HG03159 (cell line): Measurements from ENCODE around the gene KATNB1.
"Not testable (repeated sequence)": the region's sequence is repeated elsewhere in the genome, so short reads cannot be mapped to it uniquely, and the experiment has no call there.

Experiments
- ATAC-seq: cut with Tn5 transposase; IDR thresholded peaks from one replicate; pipeline ENCODE4 v1.9.1; 2021; ENCODE audit warnings: mild to moderate bottlenecking, moderate library complexity; ENCODE audit not compliant: unreplicated experiment

Gene KATNB1

GRCh38 chr16:57724531-57724930 lies 11.0 kb upstream of the KATNB1 start:
- no peak for ATAC-seq

DNA sequence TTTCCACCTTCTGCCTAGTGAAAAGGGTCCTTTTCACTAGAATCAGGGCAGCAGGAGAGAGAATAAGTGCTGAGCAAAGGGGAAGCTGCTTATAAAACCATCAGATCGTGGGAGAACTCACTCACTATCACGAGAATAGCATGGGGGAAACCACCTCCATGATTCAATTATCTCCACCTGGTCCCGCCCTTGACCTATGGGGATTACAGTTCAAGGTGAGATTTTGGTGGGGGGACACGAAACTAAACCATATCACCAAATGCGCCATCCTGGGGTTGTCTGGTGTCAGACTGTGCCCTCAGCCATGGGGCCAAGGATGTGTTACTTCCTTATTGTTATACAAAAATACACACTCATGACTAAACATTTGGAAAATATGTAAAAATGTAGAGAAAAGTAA lies 10.4 kb upstream of the KATNB1 start:
- ATAC-seq, result no peak

GRCh38 chr16:57725554-57725953 lies 10.0 kb upstream of the KATNB1 start:
- ATAC-seq, result no peak

DNA sequence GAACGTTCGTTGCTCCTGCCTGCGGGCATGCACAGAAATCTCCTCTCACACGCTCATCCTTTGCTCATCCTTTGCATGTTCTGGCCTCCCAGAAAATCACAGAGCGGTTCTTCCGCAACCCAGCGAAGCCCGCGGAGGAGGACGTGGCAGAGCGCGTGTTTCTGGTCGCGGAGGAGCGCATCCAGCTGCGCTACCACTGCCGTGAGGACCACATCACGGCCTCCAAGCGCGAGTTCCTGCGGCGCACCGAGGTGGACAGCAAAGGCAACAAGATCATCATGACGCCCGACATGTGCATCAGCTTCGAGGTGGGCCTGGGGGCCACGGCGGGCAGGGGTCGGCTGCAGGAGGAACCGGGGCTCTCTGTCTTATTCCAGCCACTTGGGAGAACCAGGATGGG lies 9.6 kb upstream of the KATNB1 start:
- ATAC-seq, result no peak

GRCh38 chr16:57726433-57726947 lies 9.1 kb upstream of the KATNB1 start:
- ATAC-seq, result no peak

GRCh38 chr16:57727610-57728009 lies 8.0 kb upstream of the KATNB1 start:
- no peak for ATAC-seq

GRCh38 chr16:57728336-57729181 lies 7.0 kb upstream of the KATNB1 start:
- no peak for ATAC-seq

DNA sequence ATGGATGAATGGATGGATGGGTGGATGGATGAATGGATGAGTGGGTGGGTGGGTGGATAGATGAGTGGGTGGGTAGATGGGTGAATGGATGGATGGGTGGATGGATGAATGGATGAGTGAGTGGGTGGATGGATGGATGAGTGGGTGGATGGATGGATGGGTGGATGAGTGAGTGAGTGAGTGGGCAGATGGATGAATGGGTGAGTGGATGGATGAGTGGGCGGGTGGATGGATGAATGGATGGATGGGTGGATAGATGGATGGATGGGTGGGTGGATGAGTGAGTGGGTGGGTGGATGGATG lies 6.4 kb upstream of the KATNB1 start:
- no peak for ATAC-seq

DNA sequence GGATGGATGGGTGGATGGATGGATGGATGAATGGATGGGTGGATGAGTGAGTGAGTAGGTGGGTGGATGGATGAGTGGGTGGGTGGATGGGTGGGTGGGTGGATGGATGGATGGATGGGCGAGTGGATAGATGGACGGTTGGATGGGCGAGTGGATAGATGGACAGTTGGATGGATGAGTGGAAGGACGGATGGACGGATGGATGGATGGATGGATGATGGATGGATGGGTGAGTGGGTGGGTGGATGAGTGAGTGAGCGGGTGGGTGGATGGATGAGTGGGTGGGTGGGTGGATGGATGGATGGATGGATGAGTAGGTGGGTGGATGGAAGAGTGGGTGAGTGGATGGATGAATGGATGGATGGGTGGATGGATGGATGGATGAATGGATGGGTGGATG lies 5.7 kb upstream of the KATNB1 start:
- not testable (repeated sequence) for ATAC-seq

GRCh38 chr16:57730771-57731730 lies 4.5 kb upstream of the KATNB1 start:
- no peak for ATAC-seq

DNA sequence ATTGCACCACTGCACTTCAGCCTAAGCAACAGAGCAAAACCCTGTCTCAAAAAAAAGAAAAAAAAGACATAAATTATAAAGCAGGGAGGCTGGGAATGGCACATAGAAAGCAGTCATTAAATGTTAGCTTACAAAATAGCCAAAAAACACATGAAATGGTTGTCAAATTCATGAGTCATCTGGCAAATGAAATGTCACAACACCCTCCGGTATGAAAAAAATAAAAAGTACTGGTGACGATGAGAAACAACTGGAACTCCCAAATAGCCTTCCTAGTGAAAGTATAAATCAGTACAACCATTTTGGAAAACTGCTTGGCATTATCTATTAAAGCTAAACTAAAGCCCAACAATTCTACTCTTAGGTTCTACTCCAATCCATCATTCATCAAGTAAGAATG lies 3.5 kb upstream of the KATNB1 start:
- no peak for ATAC-seq

- ATAC-seq, result no peak
Observed at GRCh38 chr16:57732714-57733113, 2.9 kb upstream of the KATNB1 start.

DNA sequence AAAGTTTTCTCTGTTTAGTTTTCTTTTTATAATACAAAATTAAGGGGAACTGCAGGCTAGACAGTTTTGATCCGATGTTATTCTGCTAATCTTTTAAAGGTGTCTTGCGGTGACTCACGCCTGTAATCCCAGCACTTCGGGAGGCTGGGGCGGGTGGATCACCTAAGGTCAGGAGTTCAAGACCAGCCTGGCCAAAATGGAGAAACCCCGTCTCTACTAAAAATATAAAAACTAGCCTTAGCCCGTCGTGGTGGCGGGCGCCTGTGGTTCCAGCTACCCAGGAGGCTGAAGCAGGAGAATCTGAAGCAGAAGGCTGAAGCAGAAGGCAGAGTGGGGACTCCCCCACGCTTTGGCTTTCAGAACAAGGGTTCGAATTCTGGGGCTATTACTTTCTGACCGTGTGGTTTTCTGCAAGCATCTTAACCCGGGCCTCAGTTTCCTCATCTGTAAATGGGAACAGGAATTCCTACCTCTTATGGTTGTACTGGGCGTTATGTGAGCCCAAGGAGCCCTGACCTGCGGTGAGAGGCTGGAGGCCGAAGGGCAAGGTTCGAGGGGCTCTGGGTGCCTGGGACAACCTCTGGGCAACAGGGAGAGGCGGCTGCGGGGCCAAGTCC lies 1.2 kb upstream of the KATNB1 start:
- ATAC-seq, result peak; percentile 1

DNA sequence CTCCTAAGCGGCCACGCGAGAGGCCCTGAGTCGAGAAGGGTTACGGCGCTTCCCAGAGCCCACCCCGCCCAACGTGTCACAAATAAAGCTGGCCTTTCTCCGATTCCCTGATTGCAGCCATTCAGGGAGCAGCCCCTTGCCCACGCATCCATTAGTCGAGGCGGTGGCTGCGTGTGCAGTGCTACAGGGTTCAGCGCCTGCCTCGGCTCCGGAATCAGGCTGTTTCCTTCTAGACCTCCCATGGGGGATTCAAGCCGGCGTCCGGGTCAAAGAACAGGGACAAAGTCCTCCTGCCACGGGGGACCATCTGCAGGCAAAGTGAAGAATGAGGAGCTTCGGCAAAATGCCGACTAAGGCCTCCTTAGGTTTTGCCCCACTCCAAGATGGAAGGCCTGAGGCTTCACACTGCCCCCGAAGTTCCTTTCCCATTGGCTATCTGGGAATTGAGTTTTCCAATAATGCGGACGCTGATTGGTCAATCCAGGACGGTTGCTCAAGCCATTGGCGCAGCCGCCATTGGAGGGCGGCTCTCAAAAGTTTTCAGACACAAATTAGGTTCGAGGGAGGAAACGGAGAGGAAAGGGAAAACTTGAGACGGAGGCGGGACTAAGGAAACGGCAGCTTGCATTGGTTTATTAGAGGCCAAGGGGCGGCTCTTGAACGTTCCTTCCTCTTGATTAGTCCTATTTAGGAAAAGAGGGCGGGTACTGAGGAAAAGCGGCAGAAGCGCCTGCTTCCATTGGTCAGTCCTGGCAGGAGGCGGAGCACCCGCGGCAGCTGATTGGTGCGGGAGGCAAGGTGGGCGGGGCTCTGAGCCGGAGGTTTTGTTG lies 430 bp upstream of the KATNB1 start:
- peak; percentile 85 for ATAC-seq

DNA sequence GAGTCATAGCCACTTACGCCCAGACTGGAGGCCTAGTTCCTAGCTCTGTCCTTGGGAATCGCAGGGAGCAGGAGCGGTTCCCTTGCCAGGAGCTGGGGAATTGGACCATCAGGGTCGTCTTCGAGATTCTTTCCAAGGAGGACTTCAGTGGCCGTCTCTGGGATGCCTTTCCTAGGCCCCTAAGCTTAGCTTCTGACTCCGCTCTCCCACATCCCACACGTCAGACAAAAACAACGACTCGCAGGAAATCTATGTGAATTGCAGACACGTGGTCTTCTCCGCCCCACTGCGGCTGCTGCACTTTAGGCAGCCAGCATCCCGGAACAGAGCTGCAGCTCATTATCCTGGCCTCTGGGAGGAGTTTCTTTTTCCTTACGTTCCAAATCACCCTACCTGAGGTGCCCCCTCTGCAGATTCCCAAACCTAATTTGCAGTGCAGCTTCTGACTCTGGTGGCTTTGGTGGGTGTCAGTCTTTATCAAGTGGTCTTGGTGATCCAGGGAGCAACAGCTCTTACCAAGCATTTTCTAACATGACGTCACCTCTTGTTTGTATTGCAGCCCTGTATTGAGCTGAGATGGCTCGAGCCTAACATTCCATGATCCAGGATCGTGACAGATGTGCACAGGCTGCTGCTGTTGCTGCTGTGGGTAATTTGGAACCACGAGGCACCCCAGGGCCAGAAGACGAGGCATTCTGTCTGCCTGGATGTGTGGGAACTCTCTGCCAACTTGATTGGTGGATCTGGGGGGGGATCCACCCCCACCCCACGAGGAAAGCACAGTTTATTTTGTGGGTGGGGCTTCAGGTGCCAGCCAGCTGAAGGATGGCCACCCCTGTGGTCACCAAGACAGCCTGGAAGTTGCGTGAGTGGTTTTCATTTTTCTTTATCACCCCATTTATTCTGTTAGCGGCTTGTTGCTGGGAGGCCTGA lies 1.1 kb downstream of the KATNB1 start:
- no peak for ATAC-seq

- ATAC-seq, result no peak
Observed at GRCh38 chr16:57738844-57739243, 3.3 kb downstream of the KATNB1 start.

DNA sequence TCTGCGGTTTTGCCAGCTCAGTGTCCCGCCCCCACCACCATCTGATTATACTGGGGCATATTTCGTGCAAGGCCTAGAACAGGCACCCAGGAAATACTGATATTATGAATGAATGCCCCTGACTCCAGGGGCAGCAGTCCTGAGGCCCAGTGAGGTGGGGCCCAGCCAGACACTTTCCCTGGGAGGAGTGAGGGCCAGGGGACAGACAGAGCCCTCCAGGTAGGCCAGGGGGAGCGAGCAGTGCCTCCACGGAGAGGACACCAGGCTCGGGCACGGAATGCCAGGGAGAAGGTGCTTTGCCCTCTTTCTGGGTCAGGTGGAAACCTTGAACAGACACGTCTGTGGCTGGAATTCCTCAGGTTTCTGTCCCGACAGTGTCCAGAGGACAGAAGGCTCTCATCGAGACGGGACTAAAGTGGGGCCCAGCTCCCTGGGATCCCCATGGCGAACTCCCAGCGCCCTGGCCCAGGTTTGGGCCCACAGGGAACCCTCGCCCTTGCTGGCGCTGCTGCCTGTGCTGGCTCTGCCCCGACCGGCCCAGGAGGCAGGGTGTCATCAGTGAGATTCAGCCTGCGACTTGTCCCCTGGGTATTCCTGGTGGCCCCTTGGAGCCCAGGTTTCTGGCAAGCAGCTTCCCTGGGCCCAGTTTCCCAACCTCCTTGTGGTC lies 4.3 kb downstream of the KATNB1 start:
- ATAC-seq, result no peak

GRCh38 chr16:57740423-57741071 lies 5.0 kb downstream of the KATNB1 start:
- ATAC-seq, result no peak
